HG03108 (cell line): ENCODE measurements around the gene ELOVL2.
"Not testable (repeated sequence)": the region's sequence is repeated elsewhere in the genome, so short reads cannot be mapped to it uniquely, and the experiment has no call there.

Experiments
- ATAC-seq: cut with Tn5 transposase; IDR thresholded peaks from one replicate; pipeline ENCODE4 v1.9.1; 2021; ENCODE audit warnings: moderate library complexity; ENCODE audit not compliant: unreplicated experiment

ELOVL2 gene

DNA sequence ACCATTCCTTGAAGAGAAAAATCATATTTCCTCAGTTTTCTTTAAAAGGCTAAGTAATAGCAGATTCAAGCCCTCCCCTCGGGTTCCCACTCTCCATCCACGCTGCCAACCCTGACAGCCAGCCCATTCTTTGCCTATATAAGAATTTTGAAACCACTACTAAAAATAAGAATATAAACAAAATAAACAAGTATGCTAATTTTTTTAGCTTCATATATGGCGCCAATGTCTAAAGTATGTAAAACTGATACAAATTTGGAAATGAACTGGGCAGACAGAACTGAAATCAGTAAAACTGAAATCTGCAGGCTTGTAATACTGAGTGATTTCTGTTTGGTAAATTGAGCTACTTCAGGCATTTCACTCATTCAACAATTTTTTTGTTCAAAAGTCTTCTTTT lies 19.0 kb downstream of the ELOVL2 start:
- no peak for ATAC-seq

- ATAC-seq, result no peak
Observed at GRCh38 chr6:11023032-11023431, 21.1 kb downstream of the ELOVL2 start.

DNA sequence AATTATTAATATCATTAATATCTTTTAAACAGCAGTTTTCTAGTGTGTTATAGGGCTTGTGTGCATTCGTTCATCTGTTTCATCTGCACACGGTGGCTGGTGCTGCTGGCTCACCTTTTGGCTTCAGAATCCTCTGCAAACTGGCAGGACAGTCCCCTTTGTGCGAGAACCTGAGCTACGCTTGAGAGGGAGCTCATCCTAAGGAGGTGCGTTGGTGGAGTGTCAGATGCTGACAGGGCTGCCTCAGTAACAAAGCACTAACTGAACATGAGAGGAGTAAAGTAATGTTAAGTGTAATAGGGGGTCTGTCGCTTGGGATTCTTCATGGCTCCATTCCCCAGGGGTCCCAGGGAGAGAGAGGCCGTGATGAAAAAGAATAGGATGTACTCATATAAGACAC lies 22.4 kb downstream of the ELOVL2 start:
- ATAC-seq, result no peak

GRCh38 chr6:11021003-11021402 lies 23.1 kb downstream of the ELOVL2 start:
- no peak for ATAC-seq

DNA sequence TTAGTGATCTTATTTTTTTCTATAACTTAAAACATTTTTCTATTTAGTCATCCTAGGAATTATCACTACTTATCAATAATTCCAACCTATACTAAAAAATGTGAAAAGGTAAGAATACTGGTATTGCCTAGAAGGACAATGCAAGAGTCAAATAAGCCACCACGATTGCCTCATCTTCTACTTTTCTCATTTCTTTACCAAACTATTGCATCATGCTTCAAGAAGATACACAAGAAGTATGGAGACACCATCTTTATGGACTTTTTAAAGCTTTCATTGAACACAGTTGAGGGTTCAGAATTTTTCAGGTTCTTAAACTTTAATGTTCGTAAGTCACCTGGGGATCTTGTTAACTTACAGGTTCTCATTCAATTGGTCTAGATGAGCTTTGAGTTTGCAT lies 25.9 kb downstream of the ELOVL2 start:
- ATAC-seq, result no peak

DNA sequence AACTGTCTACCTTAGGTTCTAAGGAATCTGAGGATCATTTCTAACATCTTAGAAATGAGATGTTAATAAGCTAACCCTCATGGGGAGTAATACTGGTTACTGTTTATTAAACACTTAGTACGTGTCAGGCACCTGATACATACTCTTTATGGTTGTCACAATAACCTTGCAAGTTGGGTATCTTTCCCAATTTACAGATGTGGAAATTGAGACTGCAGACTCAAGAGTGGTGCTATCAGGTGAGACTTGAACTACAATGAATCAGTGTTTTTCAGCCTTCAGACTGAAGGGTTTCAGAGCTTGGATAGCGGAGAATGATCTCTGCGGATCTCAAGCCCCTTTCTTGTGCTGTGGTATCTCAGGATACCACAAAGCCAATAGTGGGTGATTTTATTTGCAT lies 27.0 kb downstream of the ELOVL2 start:
- no peak for ATAC-seq

DNA sequence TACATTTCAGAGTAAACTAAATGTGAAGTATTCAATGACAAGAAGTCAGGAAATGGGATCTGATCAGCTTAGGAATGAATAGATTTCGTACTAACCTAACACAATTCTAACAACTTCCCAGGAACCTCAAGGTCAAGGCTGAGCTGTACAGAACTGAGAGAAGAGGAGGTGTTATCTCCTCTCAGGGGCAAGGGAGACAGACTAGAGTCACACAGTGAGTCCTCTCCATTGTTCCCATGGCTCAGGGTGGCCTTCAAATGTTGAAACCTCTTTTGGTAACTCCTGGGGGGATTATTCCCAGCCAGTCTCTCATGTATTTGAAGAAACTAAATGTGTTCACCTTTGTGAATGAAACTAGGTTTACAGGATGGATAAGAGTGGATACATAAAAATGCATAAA lies 27.7 kb downstream of the ELOVL2 start:
- no peak for ATAC-seq

GRCh38 chr6:11015102-11015501 lies 29.0 kb downstream of the ELOVL2 start:
- no peak for ATAC-seq

- ATAC-seq, result no peak
Observed at GRCh38 chr6:11013721-11014070, 30.4 kb downstream of the ELOVL2 start.

DNA sequence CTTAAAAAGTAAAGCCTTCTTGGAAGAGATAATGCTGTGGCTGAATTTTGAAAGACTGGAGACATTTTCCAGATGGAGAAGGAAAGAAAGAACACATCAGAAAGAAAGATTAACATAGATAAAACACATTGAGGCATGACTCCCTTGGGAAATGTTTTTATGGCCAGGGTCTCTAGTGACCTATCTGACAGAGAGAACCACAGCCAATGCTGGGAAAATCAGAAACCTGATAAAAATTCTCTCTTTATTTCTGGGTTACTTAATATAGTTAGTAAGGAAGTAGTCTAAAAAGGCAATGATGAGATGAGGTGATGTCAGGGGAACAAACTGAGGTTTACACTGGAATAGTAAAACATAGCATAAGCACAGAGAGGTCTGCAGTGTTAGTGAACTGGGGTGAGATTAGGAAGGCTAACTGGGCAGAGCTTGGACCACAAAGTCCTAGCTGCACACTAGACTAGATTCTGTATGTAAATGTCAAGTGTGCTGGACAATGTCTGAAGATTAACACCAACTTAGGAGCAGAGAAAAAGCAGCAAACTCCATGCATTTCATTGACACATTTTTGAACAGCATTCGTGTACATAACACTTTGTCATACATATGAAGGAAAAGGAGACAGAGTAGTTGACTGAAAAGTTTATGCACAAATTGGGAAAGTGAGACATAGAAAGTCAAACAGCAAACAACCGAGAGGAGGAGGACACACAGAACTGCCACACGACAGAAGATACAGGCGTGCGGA lies 31.0 kb downstream of the ELOVL2 start:
- no peak for ATAC-seq

DNA sequence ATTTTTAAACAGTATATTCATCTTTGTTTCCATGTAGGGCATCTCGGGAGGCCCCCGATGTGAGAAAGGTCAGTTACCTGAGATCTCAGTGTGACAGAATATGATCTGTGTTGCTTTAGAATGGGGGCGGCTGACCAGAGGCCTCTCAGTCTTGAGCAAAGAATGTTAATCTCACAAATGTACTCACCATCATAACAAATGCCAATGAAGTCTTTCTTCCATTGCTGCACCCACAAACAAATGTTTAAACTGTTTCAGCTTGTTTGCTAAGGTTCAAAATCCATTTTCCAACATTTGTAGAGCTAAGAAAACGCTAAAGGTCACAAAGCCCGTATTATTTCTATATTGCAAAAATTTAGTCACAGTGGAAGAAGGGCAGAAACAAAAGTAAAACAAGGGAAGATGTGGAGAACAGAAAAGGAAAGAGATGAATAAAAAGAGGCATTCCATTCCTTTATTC lies 31.8 kb downstream of the ELOVL2 start:
- ATAC-seq, result no peak

DNA sequence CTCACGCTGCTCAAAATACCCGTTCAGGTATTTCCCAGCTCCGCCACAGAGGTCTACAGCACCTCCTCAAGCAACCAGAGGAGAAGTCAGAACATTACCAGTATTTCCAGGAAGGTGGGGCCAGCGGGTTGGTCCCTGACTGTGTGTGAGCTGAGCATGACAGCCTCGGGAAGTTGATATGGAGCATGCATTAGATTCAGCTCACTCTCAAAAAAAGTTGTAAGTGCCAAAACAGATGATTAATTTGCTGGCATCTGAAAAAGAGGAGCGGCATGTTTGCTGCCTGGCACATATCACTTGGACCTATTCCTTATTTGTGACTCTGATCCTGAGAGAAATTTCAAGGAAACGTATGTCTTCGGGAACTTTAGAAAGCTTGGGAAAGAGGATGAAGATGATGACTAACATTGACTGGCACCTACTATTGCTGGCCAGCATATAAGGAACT lies 32.3 kb downstream of the ELOVL2 start:
- no peak for ATAC-seq

- no peak for ATAC-seq
Observed at GRCh38 chr6:11009353-11009752, 34.8 kb downstream of the ELOVL2 start.

DNA sequence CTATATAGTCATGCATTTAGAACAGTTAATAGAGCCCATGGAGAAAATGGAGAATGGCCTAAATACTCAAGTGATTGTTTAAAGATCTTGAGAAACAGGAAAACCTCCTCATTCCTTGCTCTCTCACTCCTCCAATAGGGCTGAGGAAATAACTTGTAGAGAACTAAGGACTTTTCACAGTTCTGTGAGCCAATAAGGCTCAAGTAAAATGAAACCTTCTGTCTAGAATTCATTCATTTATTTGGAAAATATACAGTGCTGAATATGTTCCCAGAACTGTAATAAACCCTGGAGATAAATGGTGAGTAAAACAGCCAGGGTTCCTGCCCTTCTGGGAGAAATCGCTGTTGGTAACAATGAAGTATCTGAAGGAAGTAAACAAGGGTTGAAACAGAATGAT lies 35.3 kb downstream of the ELOVL2 start:
- ATAC-seq, result no peak

DNA sequence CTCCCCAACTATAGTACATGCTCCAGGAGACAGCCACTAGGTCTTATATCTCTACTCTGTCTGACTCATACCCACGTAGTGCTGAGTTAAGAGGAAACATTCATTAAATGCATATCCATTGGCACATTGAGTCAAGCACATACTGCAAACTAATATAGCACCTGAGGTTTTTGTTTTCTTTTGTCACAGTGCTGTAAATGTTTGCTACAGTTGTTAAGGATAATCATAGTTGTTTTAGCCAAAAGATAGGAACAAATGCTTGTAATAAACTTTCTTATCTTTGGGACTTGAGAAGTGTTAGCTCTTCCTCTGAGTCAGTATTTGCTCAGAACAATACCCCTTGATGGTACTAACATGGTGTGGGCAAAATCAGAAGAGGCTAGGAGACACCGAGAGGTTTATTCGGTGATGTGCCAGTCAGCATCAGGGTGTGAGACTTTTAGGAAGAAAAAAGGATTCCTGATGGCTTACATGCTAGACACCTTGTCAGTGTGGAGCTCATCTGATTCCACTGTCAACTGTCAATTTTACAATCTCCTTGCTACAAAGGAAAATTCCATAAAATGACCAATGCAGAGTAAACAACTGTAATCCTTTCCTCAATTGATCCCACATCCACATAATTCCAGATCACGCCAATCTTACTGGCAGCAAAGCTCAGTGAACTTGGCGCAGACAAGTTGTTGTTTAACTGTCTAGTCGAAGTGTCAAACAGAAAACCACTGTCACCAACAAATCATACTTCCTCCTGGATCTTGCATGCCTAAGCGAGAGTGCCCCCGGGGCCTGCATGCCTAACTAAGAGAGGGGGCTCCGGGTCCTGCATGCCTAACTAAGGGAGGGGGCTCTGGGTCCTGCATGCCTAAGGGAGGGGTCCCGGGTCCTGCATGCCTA lies 36.1 kb downstream of the ELOVL2 start:
- no peak for ATAC-seq

- ATAC-seq, result no peak
Observed at GRCh38 chr6:11006061-11006460, 38.0 kb downstream of the ELOVL2 start.

GRCh38 chr6:11003297-11003696 lies 40.8 kb downstream of the ELOVL2 start:
- not testable (repeated sequence) for ATAC-seq

- no peak for ATAC-seq
Observed at GRCh38 chr6:11002176-11002575, 41.9 kb downstream of the ELOVL2 start.

GRCh38 chr6:10999994-11000393 lies 44.1 kb downstream of the ELOVL2 start:
- ATAC-seq, result no peak

DNA sequence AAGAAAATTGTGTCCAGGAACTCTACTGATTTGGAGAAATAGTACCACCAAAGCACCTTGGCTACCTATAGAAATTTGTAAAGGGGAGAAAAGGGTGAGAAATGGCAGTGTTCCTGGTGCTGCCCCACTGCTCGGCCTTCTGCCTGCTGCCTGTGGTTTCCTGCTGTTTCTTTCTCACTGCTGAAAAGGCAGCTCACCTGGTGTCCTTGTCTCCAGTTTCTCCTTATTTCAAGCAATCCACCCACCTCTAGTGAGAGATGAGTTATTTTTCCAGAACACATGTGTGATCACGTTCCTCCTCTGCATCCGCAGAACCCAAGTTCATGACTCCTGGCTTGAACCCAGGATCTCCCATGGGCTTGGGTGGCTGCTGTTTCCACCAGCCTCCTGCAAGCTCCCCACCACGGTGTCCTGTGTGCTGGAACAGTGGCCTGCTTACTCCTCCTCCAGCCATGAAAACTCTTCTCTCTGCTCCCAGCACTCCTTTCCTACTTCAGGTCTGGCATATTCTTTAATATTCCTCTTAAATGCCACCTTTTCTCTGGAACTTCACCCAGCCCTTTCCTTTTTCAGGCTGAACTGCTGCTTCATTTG lies 48.9 kb downstream of the ELOVL2 start:
- no peak for ATAC-seq

DNA sequence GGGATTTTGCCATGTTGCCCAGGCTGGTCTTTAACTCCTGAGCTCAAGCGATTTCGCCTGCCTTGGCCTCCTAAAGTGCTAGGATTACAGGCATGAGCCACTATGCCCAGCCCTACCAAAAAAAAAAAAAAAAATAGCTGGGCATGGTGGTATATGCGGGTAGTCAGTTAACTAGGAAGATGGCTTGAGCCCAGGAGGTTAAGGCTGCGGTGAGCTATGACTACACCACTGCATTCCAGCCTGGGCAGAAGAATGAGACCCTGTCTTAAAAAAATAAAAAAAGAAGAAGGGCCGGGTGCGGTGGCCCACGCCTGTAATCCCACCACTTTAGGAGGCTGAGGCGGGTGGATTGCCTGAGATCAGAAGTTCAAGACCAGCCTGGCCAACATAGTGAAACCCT lies 50.2 kb downstream of the ELOVL2 start:
- no peak for ATAC-seq

- no peak for ATAC-seq
Observed at GRCh38 chr6:10991115-10991514, 53.0 kb downstream of the ELOVL2 start.
